HG02798 (cell line): ENCODE data around the gene CD151.

Experiments
- ATAC-seq: cut with Tn5 transposase; IDR thresholded peaks from one replicate; pipeline ENCODE4 v1.9.1; 2021; ENCODE audit warnings: mild to moderate bottlenecking; ENCODE audit not compliant: unreplicated experiment, poor library complexity

CD151 gene

DNA sequence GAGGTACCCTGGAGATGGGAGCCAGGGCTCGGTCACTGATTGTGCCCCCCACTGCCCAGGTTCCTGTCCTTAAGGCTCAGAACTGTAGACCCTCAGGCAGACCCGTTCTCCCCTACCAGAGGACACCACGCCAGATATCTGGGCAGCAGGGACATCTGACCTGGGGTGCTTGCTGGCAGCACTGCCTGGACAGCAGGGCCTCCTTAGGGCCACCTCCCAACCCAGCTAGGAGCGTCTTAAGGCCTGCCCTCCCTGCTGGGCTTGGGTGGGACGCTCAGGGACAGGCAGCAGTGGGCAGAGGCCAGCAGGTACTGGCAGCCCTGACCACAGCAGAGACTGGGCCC lies 6.5 kb downstream of the CD151 start:
- ATAC-seq, result no peak

- ATAC-seq, result no peak
Observed at GRCh38 chr11:839875-840617, 7.3 kb downstream of the CD151 start.

GRCh38 chr11:841981-842369 lies 9.2 kb downstream of the CD151 start:
- no peak for ATAC-seq

- peak; percentile 75 for ATAC-seq
Observed at GRCh38 chr11:842370-843002, 9.7 kb downstream of the CD151 start, which contains the start of the genes POLR2L and TSPAN4. Gene POLR2L, minus strand, starts transcription at chr11:842529. Its CDS starts 21 bp downstream, at chr11:842508. Gene TSPAN4, plus strand, starts transcription at chr11:842852. Its CDS starts 7,453 bp downstream, at chr11:850305.

DNA sequence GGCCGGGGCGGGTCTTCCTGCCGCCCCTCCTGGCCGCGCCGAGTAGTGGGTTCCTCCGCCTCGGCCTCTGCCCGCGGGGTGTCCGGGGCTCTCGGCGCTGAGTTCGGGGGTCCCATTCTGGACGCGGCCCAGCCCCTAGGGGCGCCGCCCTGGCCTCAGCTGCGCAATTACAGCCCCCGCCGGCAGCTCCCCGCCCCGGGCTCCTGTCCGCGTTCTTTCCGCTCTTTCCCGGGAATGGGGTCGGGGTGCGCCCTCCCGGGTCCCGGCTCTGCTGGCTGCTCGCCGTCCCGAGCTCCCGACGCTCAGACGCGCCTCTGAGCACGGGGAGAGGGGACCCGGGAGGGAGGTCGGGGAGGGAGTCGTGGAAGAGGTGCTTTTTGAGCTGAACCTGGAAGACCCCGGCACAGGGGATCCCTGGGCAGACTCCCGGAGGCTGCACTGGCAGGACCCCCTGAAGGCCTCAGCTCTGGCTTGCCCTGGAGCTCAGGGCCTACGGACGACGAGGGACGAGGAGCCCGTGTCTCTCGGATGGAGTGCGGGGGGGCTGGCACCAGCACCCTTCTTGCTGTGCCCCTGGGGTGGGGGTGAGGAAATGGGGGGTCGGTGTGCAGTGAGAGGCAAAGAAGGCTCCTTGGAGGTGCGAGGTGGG lies 10.5 kb downstream of the CD151 start:
- ATAC-seq, result peak; percentile 8

DNA sequence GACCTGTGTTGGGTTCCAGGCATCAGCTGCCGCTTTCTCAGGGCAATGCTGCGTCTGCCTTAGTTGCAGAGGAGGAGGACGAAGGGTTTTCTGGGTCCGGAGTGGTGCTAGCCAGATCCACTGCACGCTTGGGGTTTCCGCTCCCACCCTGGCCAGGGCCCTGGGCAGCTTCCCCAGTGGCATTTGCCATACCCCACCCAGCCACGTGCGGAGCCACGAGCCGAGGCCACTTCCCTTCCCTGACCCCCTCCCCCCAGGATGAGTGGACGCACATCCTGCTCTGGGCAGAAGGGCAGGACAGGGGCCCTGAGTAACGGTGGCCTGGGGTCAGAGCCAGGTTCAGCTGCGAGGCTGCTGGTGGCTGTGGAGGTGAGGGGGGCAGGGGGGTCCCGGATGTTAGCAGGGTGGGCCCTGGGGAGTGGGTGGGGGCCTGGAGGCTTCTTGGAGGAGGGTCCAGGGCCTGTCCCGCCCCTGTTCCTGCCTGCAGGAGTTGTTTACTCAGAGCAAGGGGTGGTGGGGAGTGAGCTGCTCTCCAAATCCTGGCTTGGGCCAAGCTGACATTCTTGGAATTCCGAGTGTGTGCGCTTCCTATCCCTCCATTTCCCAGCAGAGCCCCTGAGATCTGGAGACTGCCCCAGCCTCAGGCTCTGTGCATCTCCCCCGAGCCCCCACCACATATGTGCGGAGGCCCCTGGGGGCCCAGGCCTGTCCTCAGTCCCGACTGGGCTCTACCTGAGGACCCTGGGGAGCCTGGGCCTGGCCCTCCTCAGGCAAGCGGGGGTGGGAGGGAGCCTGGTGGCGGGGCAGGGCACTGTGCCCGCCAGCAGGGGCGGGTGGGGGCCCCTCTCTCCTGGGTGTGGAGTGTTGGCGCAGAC lies 11.3 kb downstream of the CD151 start:
- ATAC-seq, result no peak

DNA sequence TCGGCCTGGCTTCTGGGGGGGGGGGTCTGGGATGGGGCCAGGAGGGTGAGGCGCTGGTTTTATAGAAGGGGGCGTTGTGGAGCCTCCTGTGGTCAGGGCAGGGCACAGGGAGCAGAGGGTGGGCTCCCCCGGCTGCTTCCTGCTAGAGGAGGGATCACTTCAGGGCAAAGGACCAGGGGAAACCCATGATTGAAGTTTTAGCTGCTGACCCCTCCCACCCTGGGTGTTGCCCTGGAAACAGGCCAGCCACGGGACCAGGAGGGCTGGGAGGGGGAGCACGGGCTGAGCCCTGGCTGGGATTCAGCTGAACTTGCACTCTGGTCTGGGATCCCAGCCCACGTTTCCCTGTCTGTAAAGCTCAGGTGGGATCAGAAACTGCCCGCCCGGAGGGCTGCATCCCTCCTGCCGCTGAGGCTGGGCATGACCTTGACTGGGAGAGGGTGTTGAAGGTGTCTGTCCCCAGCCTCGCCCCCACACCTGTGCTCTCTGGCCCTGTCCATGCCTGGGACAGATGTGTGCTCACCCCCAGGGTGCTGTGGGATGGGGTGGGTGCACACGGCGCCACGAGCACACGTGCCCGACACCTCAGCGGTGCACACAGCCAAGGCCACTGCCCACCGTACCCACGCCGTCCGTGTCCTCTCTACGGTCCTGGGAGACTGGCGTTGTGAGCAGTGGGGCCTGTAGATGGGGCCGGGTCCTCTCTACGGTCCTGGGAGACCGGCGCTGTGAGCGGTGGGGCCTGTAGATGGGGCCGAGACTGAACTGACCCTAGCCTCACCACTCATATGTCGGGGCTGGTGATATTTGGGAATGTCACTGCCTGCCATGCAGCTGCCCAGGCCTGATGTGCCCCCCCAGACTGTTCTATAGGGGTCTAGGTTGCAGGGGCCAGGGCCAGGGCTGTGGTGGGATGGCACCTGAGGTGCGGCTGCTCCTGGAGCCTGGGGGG lies 12.2 kb downstream of the CD151 start:
- ATAC-seq, result no peak

- ATAC-seq, result no peak
Observed at GRCh38 chr11:845872-846495, 13.2 kb downstream of the CD151 start.

DNA sequence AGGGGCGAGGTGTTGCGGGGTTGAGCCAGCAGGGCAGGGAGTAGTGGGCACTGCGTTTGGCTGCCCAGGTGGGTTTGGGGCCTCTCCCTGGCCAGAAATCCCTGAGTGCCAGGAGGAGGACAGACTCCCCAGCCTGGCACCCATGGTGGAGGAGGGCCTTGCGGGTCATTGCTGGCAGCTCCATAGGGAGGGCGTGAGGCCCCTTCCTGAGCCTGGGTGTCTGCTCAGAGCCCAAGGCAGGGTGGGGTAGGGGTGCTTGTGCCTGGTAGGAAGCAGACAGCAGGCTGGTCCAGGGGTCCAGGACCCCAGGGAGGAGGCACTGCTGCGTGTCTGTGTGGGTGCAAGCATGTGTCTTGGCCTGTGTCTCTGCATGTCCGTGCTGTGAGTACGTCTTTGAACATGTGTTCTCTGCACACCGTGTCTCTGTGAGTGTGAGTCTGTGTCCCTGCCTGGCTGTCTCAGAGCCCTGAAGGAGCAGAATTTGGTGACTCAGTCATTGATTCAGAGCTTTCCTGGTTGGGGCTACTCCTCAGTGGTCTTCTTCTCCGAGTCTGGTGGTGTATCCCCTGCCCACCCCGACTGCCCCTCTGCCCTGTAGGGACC lies 13.8 kb downstream of the CD151 start:
- no peak for ATAC-seq

- no peak for ATAC-seq
Observed at GRCh38 chr11:847876-848275, 15.1 kb downstream of the CD151 start.

- ATAC-seq, result no peak
Observed at GRCh38 chr11:848380-848931, 15.7 kb downstream of the CD151 start.

DNA sequence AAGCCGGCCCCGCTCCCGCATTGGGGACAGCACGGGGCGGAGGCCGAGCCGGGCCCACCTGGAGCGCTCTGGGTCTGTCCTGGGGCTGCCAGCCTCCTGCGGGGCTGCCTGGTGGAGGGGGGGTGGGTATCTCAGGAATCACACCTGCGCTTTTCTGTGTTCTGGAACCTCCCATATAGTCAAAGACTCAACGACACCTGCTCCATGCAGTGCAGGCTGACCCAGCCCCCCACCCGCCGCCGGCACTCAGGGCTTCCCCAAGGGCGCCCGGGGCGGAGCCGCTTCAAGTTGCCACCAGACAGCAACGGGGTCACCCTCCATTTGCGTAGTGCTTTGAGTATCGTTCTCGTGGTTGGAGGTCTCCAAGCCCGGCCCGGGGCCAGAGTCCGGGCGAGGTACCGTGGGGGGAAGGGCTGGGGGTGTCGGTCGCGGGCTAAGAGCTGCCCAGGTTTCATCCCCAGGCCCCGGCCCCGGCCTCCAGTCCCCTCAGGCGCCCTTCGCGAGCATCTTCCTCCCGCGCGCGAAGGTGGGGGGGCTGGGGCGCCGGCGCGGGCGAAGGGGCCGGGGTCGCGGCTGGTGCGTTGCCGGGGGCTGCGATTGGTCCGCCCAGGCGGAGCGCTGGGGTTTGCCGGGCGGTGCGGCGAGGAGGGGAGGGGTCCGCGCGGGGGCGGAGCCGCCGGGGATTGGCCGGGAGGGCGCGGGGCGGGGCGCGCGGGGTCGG lies 16.5 kb downstream of the CD151 start:
- no peak for ATAC-seq

GRCh38 chr11:849951-850774 lies 17.4 kb downstream of the CD151 start:
- ATAC-seq, result no peak

GRCh38 chr11:850775-851763 lies 18.3 kb downstream of the CD151 start:
- ATAC-seq, result no peak

GRCh38 chr11:852762-853161 lies 20.0 kb downstream of the CD151 start:
- ATAC-seq, result no peak
